Prostate gland (tissue), 2 donors: ENCODE measurements around the gene PTPN23. TPM values are rescaled to one million over a fixed set of nuclear protein-coding genes. Genes with fewer than 3 reads are reported as not detected.

ENCODE experiments used
- DNase-seq: peaks from one replicate; pipeline ENCODE4 v3.0.0-alpha.2; 2019; ENCODE audit warnings: low spot score
- H3K27ac ChIP-seq, 2 donors: fragments of 200-600 bp; sonication (generic); 2 replicates each; pipeline ENCODE4 v1.5.1; 2017 to 2019
- H3K27me3 ChIP-seq: fragments of 200-600 bp; sonication (generic); replicated peaks from 2 replicates; pipeline ENCODE4 v1.5.1; 2019; ENCODE audit not compliant: insufficient read depth
- H3K36me3 ChIP-seq, 2 donors: fragments of 200-600 bp; sonication (generic); 1 replicate in 1 of 2; 2 replicates in 1 of 2; pipeline versions ENCODE4 v1.5.1 to v1.8.1; 2017 to 2019
- H3K4me1 ChIP-seq: fragments of 200-600 bp; sonication (generic); replicated peaks from 2 replicates; pipeline ENCODE4 v1.5.1; 2019
- H3K4me3 ChIP-seq, 2 donors: fragments of 200-600 bp; sonication (generic); 2 replicates each; pipeline ENCODE4 v1.5.1; 2017 to 2019
- H3K9me3 ChIP-seq: fragments of 200-600 bp; sonication (generic); 2 replicates; pipeline ENCODE4 v1.5.1; 2017
- POLR2A ChIP-seq: fragments of 450-650 bp; IDR thresholded peaks from one replicate; pipeline ENCODE4 v1.6.1; 2016; ENCODE audit warnings: antibody characterized with exemption, mild to moderate bottlenecking
- POLR2AphosphoS5 ChIP-seq: sonication (generic); formaldehyde crosslinking; IDR thresholded peaks from one replicate; pipeline ENCODE4 v1.6.1; 2017; ENCODE audit warnings: antibody characterized with exemption
- WGBS: methylation state at CpG from one replicate; pipeline ENCODE4 v1.1.5; 2018; 5-methylcytosine and 5-hydroxymethylcytosine counted together
- intact Hi-C: fragments of 100-400 bp; cut with DNase I; formaldehyde crosslinking; loops from one replicate; pipeline ENCODE4 v1.14.2; 2022
- total RNA-seq, 2 donors: library from RNA; depleted of rRNA; stranded (reverse); fragments of >200 nt; gene quantifications; one replicate each; pipeline ENCODE4 v1.1.0, GENCODE V29; 2016
- TF ChIP-seq, protein P1 (sequence below), 4 experiments: fragments of 200-600 bp in 2 of 4; fragments of 450-650 bp in 2 of 4; sonication (generic) in 2 of 4; IDR thresholded peaks; 1 replicate in 3 of 4; 2 replicates in 1 of 4; pipeline ENCODE4 v1.5.1; 2016 to 2019; ENCODE audit warnings: antibody characterized with exemption in 4 of 4, mild to moderate bottlenecking in 2 of 4, moderate library complexity in 2 of 4

The PTPN23 gene
- total RNA-seq, 2 donors from 2014 or later, result 31.7 to 47.4 TPM

DNA sequence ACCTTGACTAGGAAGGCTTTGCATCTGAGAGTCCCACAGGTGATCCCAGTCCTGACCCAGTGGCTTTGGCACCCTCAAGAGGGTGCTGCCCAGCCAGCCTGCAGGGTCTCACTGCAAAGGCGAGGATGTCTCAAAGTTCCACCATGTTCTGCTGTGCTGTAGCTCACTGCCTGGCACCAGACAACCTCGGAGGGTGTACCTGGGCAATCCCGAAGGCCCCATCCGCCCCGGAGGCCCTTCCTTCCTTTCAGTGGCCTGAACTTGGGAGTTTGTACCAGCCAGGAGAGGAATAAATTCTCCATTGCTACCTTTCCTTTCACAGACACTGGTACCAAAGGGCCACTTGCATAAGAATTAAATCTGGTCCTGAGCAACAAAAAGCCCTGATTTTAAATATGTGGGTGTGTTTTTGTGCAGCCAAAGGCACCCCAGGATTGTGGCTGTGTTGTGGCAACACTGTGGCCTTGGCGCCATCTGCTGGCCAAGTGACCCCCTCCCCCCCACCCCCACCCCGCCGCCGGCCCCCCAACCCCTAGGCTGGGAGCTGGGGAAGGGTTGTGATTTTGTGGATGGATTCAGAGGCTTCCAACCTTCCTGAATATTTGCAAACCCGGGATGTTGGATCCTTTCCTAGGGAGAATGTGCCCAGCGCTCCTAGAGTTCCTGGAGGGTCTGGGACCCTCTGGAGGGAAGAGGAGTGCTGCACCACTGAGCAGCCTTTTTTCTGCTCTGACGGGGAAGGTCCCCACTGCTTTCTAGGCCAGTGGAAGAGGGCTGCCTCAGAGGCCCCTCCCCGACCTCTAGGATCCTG lies 9.7 kb upstream of the PTPN23 start:
- Histone ChIP-seq H3K27me3 (no peaks in the 10 kb centered on the region), H3K4me1 (no peaks in the 10 kb centered on the region), H3K9me3 (no peaks in the 10 kb centered on the region), H3K4me3 (no peak overlapping the region), H3K36me3 (no peaks in the 10 kb centered on the region), H3K27ac (no peak overlapping the region)
- intact Hi-C loops, result no loop called here
- no peak for DNase-seq
- 40% methylated on average over 13 of the region's 13 CpGs for WGBS
- TF ChIP-seq POLR2A (no peak), POLR2AphosphoS5 (no peak)
- TF ChIP-seq, protein P1, sequence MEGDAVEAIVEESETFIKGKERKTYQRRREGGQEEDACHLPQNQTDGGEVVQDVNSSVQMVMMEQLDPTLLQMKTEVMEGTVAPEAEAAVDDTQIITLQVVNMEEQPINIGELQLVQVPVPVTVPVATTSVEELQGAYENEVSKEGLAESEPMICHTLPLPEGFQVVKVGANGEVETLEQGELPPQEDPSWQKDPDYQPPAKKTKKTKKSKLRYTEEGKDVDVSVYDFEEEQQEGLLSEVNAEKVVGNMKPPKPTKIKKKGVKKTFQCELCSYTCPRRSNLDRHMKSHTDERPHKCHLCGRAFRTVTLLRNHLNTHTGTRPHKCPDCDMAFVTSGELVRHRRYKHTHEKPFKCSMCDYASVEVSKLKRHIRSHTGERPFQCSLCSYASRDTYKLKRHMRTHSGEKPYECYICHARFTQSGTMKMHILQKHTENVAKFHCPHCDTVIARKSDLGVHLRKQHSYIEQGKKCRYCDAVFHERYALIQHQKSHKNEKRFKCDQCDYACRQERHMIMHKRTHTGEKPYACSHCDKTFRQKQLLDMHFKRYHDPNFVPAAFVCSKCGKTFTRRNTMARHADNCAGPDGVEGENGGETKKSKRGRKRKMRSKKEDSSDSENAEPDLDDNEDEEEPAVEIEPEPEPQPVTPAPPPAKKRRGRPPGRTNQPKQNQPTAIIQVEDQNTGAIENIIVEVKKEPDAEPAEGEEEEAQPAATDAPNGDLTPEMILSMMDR (IDR thresholded peaks at IDR 0.05), result peak in 1 of 4 experiments; percentile 32

- intact Hi-C loops, result no loop called here
- H3K27ac ChIP-seq, result no peak overlapping the region
- no peak for DNase-seq
- no peaks in the 10 kb centered on the region for H3K36me3 ChIP-seq
- no peaks in the 10 kb centered on the region for H3K9me3 ChIP-seq
- no peak overlapping the region for H3K4me3 ChIP-seq
- no peaks in the 10 kb centered on the region for H3K27me3 ChIP-seq
- TF ChIP-seq, protein P1 (IDR thresholded peaks at IDR 0.05), result no peak
- TF ChIP-seq POLR2A (no peak), POLR2AphosphoS5 (no peak)
- H3K4me1 ChIP-seq, result peaks cover 2% of the 10 kb centered on the region
Measured at GRCh38 chr3:47374587-47374986, 6.2 kb upstream of the PTPN23 start.

- Histone ChIP-seq H3K36me3 (no peaks in the 10 kb centered on the region), H3K27me3 (no peaks in the 10 kb centered on the region), H3K9me3 (no peaks in the 10 kb centered on the region), H3K4me3 (no peak overlapping the region), H3K27ac (no peak overlapping the region), H3K4me1 (peaks cover 5% of the 10 kb centered on the region)
- TF ChIP-seq POLR2A (no peak), POLR2AphosphoS5 (no peak)
- TF ChIP-seq, protein P1 (IDR thresholded peaks at IDR 0.05), result no peak
- WGBS, result 79% methylated on average over 3 of the region's 3 CpGs
- no peak for DNase-seq
- intact Hi-C loops, result no loop called here
Measured at GRCh38 chr3:47376393-47376792, 4.4 kb upstream of the PTPN23 start.

GRCh38 chr3:47377186-47377585 lies 3.6 kb upstream of the PTPN23 start:
- TF ChIP-seq POLR2A (no peak), POLR2AphosphoS5 (no peak)
- TF ChIP-seq, protein P1 (IDR thresholded peaks at IDR 0.05), result no peak

DNA sequence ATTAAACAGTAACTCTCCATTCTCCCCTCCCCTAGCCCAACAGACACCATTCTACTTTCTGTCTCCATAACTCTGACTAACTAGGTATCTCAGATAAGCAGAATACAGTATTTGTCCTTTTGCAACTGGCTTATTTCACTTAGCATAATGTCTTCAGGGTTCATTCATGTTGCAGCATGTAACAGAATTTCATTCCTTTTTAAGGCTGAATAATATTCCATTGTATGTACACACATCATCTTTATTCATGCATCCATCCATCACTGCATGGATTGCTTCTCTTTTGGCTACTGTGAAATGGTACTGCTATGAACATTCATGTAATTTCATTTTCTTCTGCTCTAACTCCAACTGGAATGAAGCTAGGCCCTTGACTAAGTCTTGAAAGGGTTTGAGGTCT lies 2.0 kb upstream of the PTPN23 start:
- intact Hi-C loops, result no loop called here
- DNase-seq, result no peak
- Histone ChIP-seq H3K27ac (no peak overlapping the region), H3K36me3 (no peaks in the 10 kb centered on the region), H3K9me3 (no peaks in the 10 kb centered on the region), H3K4me1 (peaks cover 5% of the 10 kb centered on the region), H3K4me3 (no peak overlapping the region), H3K27me3 (no peaks in the 10 kb centered on the region)
- TF ChIP-seq POLR2A, result no peak
- TF ChIP-seq, protein P1 (IDR thresholded peaks at IDR 0.05), result no peak
- no peak for TF ChIP-seq POLR2AphosphoS5

More at GRCh38 chr3:47377186-47377585, 3.6 kb upstream of the PTPN23 start:
- Histone ChIP-seq H3K9me3 (no peaks in the 10 kb centered on the region), H3K4me1 (peaks cover 5% of the 10 kb centered on the region), H3K36me3 (no peaks in the 10 kb centered on the region), H3K27ac (no peak overlapping the region), H3K27me3 (no peaks in the 10 kb centered on the region), H3K4me3 (no peak overlapping the region)
- intact Hi-C loops, result no loop called here
- WGBS, result 77% methylated on average over 2 of the region's 2 CpGs
- DNase-seq, result no peak
